GM18505 (cell line): Measurements from ENCODE around the gene PPP1R14D.

Experiments
- ATAC-seq: cut with Tn5 transposase; IDR thresholded peaks from one replicate; pipeline ENCODE4 v1.9.1; 2021; ENCODE audit not compliant: unreplicated experiment
- POLR2A ChIP-seq: IDR thresholded peaks from 4 replicates; pipeline ENCODE4 v1.6.1; 2011; ENCODE audit warnings: borderline replicate concordance; ENCODE audit not compliant: insufficient read depth, insufficient read length; ENCODE audit errors: extremely low read depth

The PPP1R14D gene

GRCh38 chr15:40859206-40859851, 30.8 kb upstream of the PPP1R14D start:
- no peak for TF ChIP-seq POLR2A
- ATAC-seq = no peak

DNA sequence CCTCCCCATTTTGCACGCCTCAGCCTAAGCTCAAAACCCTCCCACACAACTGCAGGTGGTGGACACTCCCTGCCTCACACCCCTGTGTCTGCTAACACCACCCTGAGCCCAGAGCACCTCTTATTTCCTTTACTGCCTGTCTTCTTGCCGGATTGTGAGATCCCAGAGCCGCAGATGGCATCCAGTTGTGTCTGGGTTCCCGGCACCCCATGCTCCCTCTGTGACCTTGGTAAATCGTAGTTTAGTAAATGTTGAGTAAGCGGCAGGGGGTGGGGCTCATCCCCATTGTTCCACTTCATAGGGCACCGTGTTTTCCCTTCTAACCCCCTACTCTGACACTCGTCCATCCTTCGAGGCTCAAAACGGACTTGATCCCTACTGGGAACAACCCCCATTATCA, 30.2 kb upstream of the PPP1R14D start:
- TF ChIP-seq POLR2A = no peak
- no peak for ATAC-seq

DNA sequence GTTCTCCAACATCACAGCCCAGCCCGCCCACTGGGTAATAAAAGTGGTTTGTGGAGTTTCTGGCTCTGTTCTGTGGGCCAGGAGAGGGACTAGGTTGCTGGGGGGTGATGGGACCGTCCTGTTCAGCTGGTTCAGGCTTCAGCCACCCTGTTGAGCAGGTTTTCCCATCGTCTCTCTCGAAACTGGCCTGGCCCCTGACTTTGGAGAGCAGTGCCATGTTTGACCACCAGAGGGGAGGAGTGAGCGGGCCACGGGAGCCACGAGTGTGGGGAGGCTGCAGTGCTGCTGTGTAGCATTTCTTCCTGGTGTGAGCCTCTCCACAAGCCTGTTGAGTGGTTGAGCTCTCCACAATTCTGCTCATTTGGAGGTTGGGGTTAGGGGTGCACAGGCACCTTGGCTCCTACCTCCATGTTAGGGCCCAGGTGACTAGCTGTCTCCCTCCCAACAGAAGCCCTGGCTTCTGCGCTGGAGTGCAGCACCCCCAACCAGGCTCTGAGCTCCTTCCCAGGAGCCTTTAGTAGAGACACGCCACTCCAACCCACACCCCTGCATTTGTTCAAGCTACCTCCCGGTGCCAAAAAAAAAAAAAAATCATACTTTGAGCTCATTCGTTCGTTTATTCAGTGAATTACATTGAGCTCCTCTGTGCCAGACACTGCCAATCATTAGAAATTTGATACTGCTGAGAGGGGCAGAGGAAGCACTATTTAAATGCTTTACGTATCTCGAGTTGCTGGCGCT, 29.3 kb upstream of the PPP1R14D start:
- TF ChIP-seq POLR2A = no peak
- peak; percentile 67 for ATAC-seq

- ATAC-seq = no peak
- no peak for TF ChIP-seq POLR2A
These were observed 28.2 kb upstream of the PPP1R14D start for GRCh38 chr15:40856746-40857145.

- ATAC-seq = no peak
- no peak for TF ChIP-seq POLR2A
These were observed 27.3 kb upstream of the PPP1R14D start for GRCh38 chr15:40855706-40856234.

DNA sequence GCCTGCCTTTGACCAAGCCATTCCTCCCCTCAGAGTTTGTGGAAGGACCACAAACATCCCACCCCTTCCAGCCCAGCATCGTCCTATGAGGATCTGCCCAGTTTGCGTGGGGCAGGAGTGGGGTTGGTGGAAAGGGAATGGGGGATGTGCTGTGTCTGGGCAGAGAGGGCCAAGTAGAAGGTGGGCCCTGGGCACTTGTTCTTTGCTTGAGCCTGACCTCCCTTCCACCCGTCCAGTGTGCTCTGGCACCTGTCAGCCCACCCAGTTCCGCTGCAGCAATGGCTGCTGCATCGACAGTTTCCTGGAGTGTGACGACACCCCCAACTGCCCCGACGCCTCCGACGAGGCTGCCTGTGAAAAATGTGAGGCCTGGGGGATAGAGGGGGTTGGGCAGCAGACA, 25.7 kb upstream of the PPP1R14D start:
- ATAC-seq = no peak
- TF ChIP-seq POLR2A = no peak

DNA sequence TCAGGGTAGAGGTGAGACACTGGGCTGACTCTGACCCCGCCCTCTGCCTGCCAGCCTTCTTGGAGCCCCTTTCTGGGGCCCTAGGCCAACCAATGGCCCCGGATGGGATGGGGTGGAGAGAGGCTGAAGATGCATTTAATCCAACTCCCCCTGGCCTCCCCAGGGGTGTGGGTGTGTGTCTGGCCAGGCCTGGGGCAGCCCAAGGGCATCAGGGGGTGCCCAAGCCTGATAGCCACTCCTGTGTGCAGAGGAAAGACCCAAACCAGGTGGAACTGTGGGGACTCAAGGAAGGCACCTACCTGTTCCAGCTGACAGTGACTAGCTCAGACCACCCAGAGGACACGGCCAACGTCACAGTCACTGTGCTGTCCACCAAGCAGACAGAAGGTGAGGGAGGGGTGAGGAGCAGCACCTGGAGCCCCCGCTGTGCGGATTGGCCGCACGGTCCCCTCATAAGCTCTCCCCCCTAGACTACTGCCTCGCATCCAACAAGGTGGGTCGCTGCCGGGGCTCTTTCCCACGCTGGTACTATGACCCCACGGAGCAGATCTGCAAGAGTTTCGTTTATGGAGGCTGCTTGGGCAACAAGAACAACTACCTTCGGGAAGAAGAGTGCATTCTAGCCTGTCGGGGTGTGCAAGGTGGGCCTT, 24.9 kb upstream of the PPP1R14D start:
- no peak for ATAC-seq
- TF ChIP-seq POLR2A = no peak

GRCh38 chr15:40852529-40852928, 24.0 kb upstream of the PPP1R14D start:
- ATAC-seq = no peak
- no peak for TF ChIP-seq POLR2A

DNA sequence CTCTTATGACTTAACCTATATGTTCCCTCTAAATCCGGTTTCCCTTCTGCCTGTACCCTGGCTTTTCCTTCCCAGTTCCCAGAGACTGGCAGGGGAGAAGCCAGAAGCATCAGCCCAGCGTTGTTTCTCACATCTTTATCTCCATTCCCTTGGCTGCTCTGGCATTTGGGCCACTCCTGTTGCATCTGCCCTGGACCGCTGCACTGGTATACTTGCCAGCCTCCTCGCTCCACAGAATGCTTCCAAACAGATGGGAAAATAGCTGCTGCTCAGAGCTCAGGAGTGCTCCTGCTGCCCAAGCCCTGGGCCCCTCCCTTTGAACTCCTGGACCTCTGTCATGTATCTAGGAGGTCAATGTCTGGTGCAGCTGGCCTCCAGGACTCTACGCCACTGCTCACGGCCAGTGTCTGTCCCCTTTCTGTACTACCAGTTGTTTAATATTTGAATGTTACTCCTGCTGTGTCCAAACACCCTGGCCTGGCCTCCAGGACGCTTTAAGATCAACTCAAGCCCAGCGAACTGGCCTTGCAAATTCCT, 22.1 kb upstream of the PPP1R14D start:
- no peak for ATAC-seq
- no peak for TF ChIP-seq POLR2A

DNA sequence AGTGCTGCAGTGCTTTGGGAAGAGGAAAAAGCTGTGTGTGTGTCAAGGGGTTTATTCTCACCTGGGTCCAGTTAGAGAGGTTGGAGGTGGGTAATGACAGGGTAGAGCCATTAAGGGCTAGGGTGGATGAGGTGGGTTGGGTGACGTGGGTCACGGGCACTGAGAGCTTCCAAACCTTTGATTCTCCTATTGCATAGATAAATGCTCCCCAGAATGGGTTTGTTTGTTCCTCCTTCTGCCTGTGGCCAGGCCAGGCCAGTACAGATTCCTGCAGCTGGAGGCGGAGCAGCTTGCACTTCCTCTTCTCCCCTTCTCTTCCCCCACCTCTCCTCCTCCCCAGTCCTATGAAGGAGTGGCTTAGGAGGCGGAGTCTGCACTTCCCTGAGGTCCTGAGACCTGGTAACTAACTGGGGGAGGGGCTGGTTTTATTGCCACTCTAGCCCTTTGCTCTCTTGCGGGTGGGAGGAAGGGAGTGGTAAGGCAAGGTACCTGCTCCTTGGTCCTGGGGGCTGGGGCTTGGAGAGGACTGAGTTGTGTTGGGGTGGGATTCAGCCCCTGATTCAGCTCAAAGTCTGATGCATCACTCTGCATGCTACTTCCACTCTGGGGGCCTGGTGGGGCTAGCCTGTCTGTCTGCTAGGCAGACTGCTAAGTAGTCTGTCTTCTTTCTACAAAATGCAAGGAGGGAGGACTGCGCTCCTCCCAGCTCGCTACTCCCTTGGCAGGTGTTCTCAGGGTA, 18.9 kb upstream of the PPP1R14D start:
- no peak for ATAC-seq
- TF ChIP-seq POLR2A = peak; percentile 22

GRCh38 chr15:40846841-40847222, 18.3 kb upstream of the PPP1R14D start:
- no peak for ATAC-seq
- no peak for TF ChIP-seq POLR2A

DNA sequence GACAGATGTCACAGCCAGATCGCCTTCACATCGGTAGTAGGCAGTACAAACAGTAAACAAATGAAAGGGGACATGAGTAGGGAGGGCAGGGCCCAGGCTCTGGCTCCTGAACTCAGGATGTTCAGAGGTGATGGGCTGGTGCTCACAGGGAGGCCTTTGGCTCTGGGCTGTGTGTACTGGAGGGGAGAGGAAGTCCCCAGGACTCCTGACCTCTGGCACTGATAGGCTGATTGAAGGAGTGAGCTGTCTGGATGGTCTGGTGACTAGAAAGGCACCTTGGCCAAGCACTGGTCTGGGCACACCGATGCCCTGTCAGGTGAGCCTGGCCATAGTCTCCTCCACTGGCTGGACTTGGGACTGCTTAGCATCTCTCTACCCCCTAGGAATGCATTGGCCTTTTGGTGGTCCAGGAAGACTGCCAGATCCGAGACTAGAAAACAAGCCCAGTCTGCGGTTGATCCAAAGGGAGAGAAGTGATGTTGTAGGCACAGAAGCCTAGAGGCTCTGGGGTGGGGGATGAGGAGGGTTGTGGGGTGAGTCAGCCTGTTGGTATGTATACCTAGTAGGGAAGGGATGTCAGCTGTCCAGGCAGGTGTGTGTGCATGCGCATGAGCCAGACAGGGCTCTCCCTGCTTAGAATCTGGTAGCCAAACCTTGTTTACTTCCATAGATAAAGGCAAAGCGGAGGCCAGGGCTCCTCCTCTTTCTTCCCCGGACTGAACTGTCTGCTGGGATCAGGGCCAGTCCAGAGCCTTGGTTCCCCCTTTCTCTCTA, 17.2 kb upstream of the PPP1R14D start:
- ATAC-seq = no peak
- TF ChIP-seq POLR2A = no peak

DNA sequence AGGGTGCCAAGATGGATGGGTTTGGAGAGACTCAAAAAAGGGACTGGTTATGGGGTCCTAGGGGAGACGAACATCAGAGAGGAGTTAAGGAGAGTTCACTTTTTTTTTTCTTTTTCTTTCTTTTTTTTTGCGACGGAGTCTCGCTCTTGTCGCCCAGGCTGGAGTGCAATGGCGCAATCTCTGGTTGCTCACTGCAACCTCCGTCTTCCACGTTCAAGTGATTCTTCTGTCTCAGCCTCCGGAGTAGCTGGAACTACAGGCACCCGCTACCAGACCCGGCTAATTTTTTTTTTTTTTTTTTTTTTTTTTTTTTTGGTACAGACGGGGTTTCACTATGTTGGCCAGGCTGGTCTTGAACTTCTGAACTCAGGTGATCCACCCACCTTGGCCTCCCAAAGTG, 16.5 kb upstream of the PPP1R14D start:
- TF ChIP-seq POLR2A = no peak
- no peak for ATAC-seq

DNA sequence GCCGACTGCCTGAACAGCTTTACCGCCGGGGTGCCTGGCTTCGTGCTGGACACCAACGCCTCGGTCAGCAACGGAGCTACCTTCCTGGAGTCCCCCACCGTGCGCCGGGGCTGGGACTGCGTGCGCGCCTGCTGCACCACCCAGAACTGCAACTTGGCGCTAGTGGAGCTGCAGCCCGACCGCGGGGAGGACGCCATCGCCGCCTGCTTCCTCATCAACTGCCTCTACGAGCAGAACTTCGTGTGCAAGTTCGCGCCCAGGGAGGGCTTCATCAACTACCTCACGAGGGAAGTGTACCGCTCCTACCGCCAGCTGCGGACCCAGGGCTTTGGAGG, 16.2 kb upstream of the PPP1R14D start:
- no peak for TF ChIP-seq POLR2A
- ATAC-seq = no peak
